Measurements from ENCODE around the gene SLC47A1. TPM values are rescaled to one million over a fixed set of nuclear protein-coding genes. Genes with fewer than 3 reads are reported as not detected.

The SLC47A1 gene
- total and polyA plus RNA-seq, 10 of the 15 experiments (the other 5 are each of a cell fraction or from before 2014, with no cell fraction given) = 0.41 TPM; not detected in 9

DNA sequence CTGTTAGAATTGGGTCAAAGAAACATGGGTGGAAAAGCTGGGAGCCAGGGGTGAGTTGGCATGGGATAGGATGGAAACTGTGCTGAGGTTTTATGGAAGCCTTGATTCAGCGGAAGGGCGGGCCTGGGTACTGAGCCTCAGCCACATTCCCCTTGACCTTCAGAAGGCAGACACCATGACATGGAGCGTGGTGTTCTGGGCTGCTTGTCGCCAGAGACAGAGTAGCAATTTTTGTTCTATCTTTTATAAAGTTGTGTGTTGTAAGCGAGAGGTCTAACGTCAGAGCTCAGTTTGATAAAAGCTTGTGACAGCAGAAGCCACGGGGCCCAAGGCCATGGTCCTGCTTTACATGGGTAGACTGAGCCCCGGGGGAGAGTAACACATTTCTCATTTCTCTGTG lies 50.2 kb downstream of the SLC47A1 start (continued):
- TF ChIP-seq, protein P1, sequence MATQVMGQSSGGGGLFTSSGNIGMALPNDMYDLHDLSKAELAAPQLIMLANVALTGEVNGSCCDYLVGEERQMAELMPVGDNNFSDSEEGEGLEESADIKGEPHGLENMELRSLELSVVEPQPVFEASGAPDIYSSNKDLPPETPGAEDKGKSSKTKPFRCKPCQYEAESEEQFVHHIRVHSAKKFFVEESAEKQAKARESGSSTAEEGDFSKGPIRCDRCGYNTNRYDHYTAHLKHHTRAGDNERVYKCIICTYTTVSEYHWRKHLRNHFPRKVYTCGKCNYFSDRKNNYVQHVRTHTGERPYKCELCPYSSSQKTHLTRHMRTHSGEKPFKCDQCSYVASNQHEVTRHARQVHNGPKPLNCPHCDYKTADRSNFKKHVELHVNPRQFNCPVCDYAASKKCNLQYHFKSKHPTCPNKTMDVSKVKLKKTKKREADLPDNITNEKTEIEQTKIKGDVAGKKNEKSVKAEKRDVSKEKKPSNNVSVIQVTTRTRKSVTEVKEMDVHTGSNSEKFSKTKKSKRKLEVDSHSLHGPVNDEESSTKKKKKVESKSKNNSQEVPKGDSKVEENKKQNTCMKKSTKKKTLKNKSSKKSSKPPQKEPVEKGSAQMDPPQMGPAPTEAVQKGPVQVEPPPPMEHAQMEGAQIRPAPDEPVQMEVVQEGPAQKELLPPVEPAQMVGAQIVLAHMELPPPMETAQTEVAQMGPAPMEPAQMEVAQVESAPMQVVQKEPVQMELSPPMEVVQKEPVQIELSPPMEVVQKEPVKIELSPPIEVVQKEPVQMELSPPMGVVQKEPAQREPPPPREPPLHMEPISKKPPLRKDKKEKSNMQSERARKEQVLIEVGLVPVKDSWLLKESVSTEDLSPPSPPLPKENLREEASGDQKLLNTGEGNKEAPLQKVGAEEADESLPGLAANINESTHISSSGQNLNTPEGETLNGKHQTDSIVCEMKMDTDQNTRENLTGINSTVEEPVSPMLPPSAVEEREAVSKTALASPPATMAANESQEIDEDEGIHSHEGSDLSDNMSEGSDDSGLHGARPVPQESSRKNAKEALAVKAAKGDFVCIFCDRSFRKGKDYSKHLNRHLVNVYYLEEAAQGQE (IDR thresholded peaks at IDR 0.05; ENCODE audit: low read depth, low read length) = no peak
- TF ChIP-seq GATAD2B (conservative IDR thresholded peaks at IDR 0.05; ENCODE audit: low read depth) (no peak), HDAC6 (IDR thresholded peaks at IDR 0.05; ENCODE audit: unreplicated experiment) (no peak), IRF4 (IDR thresholded peaks at IDR 0.05; ENCODE audit: low read depth, low read length) (no peak), BHLHE40 (IDR thresholded peaks at IDR 0.05; ENCODE audit: borderline replicate concordance in 1 of 2, low read depth in 2 of 2, low read length in 1 of 2) (no peak)

DNA sequence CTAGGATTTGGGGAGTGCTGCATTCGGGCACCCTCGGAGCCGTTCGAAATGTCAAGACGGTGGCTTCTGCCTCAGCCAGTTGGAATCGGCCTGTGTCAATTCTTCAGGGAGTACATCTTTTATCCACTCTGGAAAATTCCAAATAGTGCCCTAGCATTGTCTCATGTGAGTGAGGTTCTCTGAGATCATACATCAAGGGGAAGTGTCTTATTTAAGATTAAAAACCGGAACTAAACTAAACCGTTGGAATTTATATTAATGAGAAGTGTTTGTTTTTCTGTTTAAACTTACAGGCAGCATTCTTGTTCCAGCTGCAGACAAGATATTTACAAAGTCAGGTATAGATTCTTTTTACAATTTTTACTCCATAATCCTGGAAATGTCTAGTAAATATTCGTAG lies 56.8 kb downstream of the SLC47A1 start:
- BruUV-seq (replicated peaks) = no TSS peak
- H4K20me1 ChIP-seq (ENCODE audit: control insufficient read depth, insufficient read depth) = no peaks in the 10 kb centered on the region
- no peaks in the 10 kb centered on the region; a peak in 1 of 4 replicates for H3K27me3 ChIP-seq (replicated peaks in 1 of 2; ENCODE audit: control insufficient read depth in 2 of 2, insufficient read depth in 2 of 2, low read length in 1 of 2)
- H3K9ac ChIP-seq (ENCODE audit: control insufficient read depth, insufficient read depth, low read length) = no peak overlapping the region
- ChIA-PET SMC1A (ENCODE audit: uncharacterized antibody, unreplicated experiment) (no interaction called here), POLR2A (no interaction called here), RAD21 (ENCODE audit: unreplicated experiment) (no interaction called here), CTCF (no interaction called here)
- no peak overlapping the region for H3K4me3 ChIP-seq
- WGBS (ENCODE audit: insufficient coverage, insufficient replicate concordance, low lambda C conversion rate, missing lambda C conversion rate) = 67% methylated on average over 9 of the region's 9 CpGs
- FAIRE-seq (no peak), ATAC-seq (no peak), DNase-seq (ENCODE audit: low read depth, low spot score) (no peak)
- no peak overlapping the region for H2AFZ ChIP-seq (ENCODE audit: control insufficient read depth, low read depth, low read length)
- no peak overlapping the region for H3K27ac ChIP-seq (ENCODE audit: control insufficient read depth, insufficient read depth)
- TF ChIP-seq, protein P2, sequence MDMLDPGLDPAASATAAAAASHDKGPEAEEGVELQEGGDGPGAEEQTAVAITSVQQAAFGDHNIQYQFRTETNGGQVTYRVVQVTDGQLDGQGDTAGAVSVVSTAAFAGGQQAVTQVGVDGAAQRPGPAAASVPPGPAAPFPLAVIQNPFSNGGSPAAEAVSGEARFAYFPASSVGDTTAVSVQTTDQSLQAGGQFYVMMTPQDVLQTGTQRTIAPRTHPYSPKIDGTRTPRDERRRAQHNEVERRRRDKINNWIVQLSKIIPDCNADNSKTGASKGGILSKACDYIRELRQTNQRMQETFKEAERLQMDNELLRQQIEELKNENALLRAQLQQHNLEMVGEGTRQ (IDR thresholded peaks at IDR 0.05; ENCODE audit: borderline replicate concordance, low read depth, low read length) = no peak
- TF ChIP-seq, protein P3, sequence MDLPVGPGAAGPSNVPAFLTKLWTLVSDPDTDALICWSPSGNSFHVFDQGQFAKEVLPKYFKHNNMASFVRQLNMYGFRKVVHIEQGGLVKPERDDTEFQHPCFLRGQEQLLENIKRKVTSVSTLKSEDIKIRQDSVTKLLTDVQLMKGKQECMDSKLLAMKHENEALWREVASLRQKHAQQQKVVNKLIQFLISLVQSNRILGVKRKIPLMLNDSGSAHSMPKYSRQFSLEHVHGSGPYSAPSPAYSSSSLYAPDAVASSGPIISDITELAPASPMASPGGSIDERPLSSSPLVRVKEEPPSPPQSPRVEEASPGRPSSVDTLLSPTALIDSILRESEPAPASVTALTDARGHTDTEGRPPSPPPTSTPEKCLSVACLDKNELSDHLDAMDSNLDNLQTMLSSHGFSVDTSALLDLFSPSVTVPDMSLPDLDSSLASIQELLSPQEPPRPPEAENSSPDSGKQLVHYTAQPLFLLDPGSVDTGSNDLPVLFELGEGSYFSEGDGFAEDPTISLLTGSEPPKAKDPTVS (IDR thresholded peaks at IDR 0.05; ENCODE audit: low read depth, low read length) = no peak
- no peak for TF ChIP-seq FOXM1 (IDR thresholded peaks at IDR 0.05; ENCODE audit: low read depth, low read length)
- TF ChIP-seq NR2C1 (IDR thresholded peaks at IDR 0.05) = no peak
- TF ChIP-seq, protein P4, sequence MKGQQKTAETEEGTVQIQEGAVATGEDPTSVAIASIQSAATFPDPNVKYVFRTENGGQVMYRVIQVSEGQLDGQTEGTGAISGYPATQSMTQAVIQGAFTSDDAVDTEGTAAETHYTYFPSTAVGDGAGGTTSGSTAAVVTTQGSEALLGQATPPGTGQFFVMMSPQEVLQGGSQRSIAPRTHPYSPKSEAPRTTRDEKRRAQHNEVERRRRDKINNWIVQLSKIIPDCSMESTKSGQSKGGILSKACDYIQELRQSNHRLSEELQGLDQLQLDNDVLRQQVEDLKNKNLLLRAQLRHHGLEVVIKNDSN (IDR thresholded peaks at IDR 0.05; ENCODE audit: borderline replicate concordance, extremely low read length, insufficient read depth, low read depth, low read length) = no peak
- TF ChIP-seq MEF2A (IDR thresholded peaks at IDR 0.05; ENCODE audit: insufficient read depth, low read depth, low read length) = no peak
- no peaks in the 10 kb centered on the region for H3K4me1 ChIP-seq (ENCODE audit: control insufficient read depth, insufficient read depth, low read length)
- no peaks in the 10 kb centered on the region for H3K9me3 ChIP-seq (replicated peaks; ENCODE audit: control insufficient read depth, insufficient read depth, low read length)
- no peaks in the 10 kb centered on the region for H3K79me2 ChIP-seq (ENCODE audit: control insufficient read depth, insufficient read depth, low read length)
- in situ Hi-C loops (cut with MboI) (no loop called here), intact Hi-C loops (cut with micrococcal nuclease; ENCODE audit: unreplicated experiment) (no loop called here)
- no peak overlapping the region for H3K4me2 ChIP-seq (ENCODE audit: control insufficient read depth, insufficient read depth)
- no peaks in the 10 kb centered on the region for H3K36me3 ChIP-seq (ENCODE audit: control insufficient read depth in 2 of 2, insufficient read depth in 2 of 2, low read length in 1 of 2)

Data from GM12878 (cell line).